ENCODE measurements around the gene PCGF3.
"Not testable (repeated sequence)": the region's sequence is repeated elsewhere in the genome, so short reads cannot be mapped to it uniquely, and the experiment has no call there.

The PCGF3 gene

DNA sequence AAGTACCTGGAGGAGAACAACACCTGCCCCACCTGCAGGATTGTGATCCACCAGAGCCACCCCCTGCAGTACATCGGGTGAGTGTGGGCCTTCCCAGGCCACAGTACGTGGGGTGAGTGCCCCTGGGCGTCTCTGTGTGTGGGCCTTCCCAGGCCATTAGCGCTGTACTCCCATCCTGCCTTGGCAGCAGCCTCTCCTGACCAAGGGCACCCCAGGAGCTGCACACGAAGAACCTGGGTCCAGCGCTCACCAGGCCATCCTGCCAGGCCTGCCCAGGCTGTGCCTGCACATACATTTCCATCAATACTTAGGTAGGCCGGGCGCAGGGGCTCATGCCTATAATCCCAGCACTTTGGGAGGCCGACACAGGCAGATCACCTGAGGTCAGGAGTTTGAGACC, 29.3 kb downstream of the PCGF3 start:
- no peak overlapping the region for H3K4me3 ChIP-seq (replicated peaks; ENCODE audit: low read depth, low read length)
- no peak for TF ChIP-seq CTCF (IDR thresholded peaks at IDR 0.05; ENCODE audit: low read length, missing control alignments)
- DNase-seq (ENCODE audit: low read depth) = no peak

DNA sequence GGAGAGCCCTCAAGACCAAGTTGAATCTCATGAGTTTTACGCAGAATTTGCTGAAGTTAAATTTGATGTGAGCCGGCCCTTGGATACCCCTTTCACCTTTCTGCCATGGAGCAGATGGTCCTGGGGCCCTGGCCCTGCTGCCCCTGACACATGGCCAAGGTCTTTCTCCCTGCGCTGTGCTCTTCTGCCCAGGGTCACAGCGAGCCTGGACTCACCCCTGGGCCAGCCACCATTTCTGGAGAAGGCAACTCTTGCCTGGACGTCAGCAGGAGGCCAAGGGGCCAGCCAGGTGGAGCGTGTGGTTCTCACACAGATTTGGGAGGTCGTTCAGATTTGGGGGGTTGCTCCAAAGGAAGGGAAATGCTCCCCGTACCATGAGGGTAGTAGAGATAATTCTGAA, 30.0 kb downstream of the PCGF3 start:
- no peak for TF ChIP-seq CTCF (IDR thresholded peaks at IDR 0.05; ENCODE audit: low read length, missing control alignments)
- no peak overlapping the region for H3K4me3 ChIP-seq (replicated peaks; ENCODE audit: low read depth, low read length)
- no peak for DNase-seq (ENCODE audit: low read depth)

DNA sequence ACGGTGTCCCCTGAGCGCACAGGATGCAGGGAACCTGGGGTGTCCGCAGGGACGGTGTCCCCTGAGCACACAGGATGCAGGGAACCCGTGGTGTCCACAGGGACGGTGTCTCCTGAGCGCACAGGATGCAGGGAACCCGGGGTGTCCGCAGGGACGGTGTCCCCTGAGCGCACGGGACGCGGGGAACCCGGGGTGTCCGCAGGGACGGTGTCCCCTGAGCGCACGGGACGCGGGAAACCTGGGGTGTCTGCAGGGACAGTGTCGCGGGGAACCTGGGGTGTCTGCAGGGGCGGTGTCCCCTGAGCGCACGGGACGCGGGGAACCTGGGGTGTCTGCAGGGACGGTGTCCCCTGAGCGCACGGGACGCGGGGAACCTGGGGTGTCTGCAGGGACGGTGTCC, 30.9 kb downstream of the PCGF3 start:
- not testable (repeated sequence) for H3K4me3 ChIP-seq (replicated peaks; ENCODE audit: low read depth, low read length); DNase-seq (ENCODE audit: low read depth)

- no peak for TF ChIP-seq CTCF (IDR thresholded peaks at IDR 0.05; ENCODE audit: low read length, missing control alignments)
- DNase-seq (ENCODE audit: low read depth) = no peak
- no peak overlapping the region for H3K4me3 ChIP-seq (replicated peaks; ENCODE audit: low read depth, low read length)
These were observed 33.2 kb downstream of the PCGF3 start for GRCh38 chr4:738781-739280.

- H3K4me3 ChIP-seq (replicated peaks; ENCODE audit: low read depth, low read length) = no peak overlapping the region
- DNase-seq (ENCODE audit: low read depth) = no peak
- TF ChIP-seq CTCF (IDR thresholded peaks at IDR 0.05; ENCODE audit: low read length, missing control alignments) = no peak
These were observed 33.9 kb downstream of the PCGF3 start for GRCh38 chr4:739569-739968.

DNA sequence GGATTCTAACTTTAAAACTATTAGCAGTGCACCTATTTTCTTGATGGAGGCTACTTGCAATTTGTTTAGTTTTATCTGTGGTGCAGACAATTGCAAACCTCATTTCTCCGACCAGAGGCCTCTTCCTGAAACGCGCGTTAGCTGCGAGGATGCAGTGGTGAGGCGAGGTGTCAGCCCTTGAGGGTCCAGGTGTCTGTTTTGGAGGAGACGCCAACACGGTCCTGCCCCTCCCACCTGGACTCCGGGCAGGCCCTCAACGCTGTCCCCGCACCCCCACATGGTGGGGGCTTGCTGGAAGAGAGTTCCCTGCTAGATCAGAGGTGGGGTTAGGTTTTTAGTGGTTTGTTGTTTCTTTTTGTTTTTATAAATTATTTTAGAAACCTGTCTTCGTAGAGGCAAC, 34.4 kb downstream of the PCGF3 start:
- no peak for DNase-seq (ENCODE audit: low read depth)
- no peak overlapping the region for H3K4me3 ChIP-seq (replicated peaks; ENCODE audit: low read depth, low read length)
- no peak for TF ChIP-seq CTCF (IDR thresholded peaks at IDR 0.05; ENCODE audit: low read length, missing control alignments)

GRCh38 chr4:740656-741282, 35.1 kb downstream of the PCGF3 start:
- DNase-seq (ENCODE audit: low read depth) = no peak
- no peak for TF ChIP-seq CTCF (IDR thresholded peaks at IDR 0.05; ENCODE audit: low read length, missing control alignments)
- no peak overlapping the region for H3K4me3 ChIP-seq (replicated peaks; ENCODE audit: low read depth, low read length)
